HEK293 (cell line): ENCODE data around the gene PRKRA.

Experiments
- BCL6B ChIP-seq: fragments of 450-650 bp; formaldehyde crosslinking; IDR thresholded peaks from 2 replicates; pipeline ENCODE4 v1.5.1; 2017; ENCODE audit warnings: missing biosample characterization, missing genetic modification characterization
- FEZF1 ChIP-seq: fragments of 450-650 bp; formaldehyde crosslinking; IDR thresholded peaks from 2 replicates; pipeline ENCODE4 v1.5.1; 2016; ENCODE audit warnings: missing biosample characterization, missing genetic modification characterization
- GFI1B ChIP-seq: fragments of 450-650 bp; formaldehyde crosslinking; IDR thresholded peaks from 2 replicates; pipeline ENCODE4 v1.5.1; 2016; ENCODE audit warnings: missing biosample characterization, missing genetic modification characterization
- OSR2 ChIP-seq: fragments of 450-650 bp; formaldehyde crosslinking; IDR thresholded peaks from 2 replicates; pipeline ENCODE4 v1.5.1; 2016; ENCODE audit warnings: missing biosample characterization, missing genetic modification characterization
- RBAK ChIP-seq: fragments of 450-650 bp; formaldehyde crosslinking; IDR thresholded peaks from 2 replicates; pipeline ENCODE4 v1.5.1; 2016; ENCODE audit warnings: missing biosample characterization, missing genetic modification characterization
- YY1 ChIP-seq: fragments of 450-650 bp; formaldehyde crosslinking; IDR thresholded peaks from 2 replicates; pipeline ENCODE4 v1.5.1; 2018; ENCODE audit warnings: missing biosample characterization, missing genetic modification characterization
- ZBTB21 ChIP-seq: fragments of 450-650 bp; formaldehyde crosslinking; IDR thresholded peaks from 2 replicates; pipeline ENCODE4 v1.5.1; 2017; ENCODE audit warnings: missing biosample characterization, missing genetic modification characterization
- ZIC2 ChIP-seq: fragments of 450-650 bp; formaldehyde crosslinking; IDR thresholded peaks from 2 replicates; pipeline ENCODE4 v1.5.1; 2016; ENCODE audit warnings: missing biosample characterization, missing genetic modification characterization
- ZNF10 ChIP-seq: fragments of 450-650 bp; formaldehyde crosslinking; IDR thresholded peaks from 2 replicates; pipeline ENCODE4 v1.5.1; 2017; ENCODE audit warnings: missing biosample characterization, missing genetic modification characterization
- ZNF112 ChIP-seq: fragments of 450-650 bp; formaldehyde crosslinking; IDR thresholded peaks from 2 replicates; pipeline ENCODE4 v1.5.0; 2017; ENCODE audit warnings: missing biosample characterization, missing genetic modification characterization
- ZNF138 ChIP-seq: fragments of 450-650 bp; formaldehyde crosslinking; IDR thresholded peaks from 2 replicates; pipeline ENCODE4 v1.5.1; 2016; ENCODE audit warnings: missing biosample characterization, missing genetic modification characterization, borderline replicate concordance
- ZNF169 ChIP-seq: fragments of 450-650 bp; formaldehyde crosslinking; IDR thresholded peaks from 2 replicates; pipeline ENCODE4 v1.5.1; 2016; ENCODE audit warnings: missing biosample characterization, missing genetic modification characterization
- ZNF324 ChIP-seq: fragments of 450-650 bp; formaldehyde crosslinking; IDR thresholded peaks from 2 replicates; pipeline ENCODE4 v1.5.1; 2016; ENCODE audit warnings: missing biosample characterization, missing genetic modification characterization
- ZNF501 ChIP-seq: fragments of 450-650 bp; formaldehyde crosslinking; IDR thresholded peaks from 2 replicates; pipeline ENCODE4 v1.5.1; 2016; ENCODE audit warnings: missing biosample characterization, missing genetic modification characterization
- ZNF555 ChIP-seq: fragments of 450-650 bp; formaldehyde crosslinking; conservative IDR thresholded peaks from 2 replicates; pipeline ENCODE4 v1.5.1; 2017; ENCODE audit warnings: missing biosample characterization, mild to moderate bottlenecking, missing genetic modification characterization, inconsistent platforms
- ZNF571 ChIP-seq: fragments of 450-650 bp; formaldehyde crosslinking; IDR thresholded peaks from 2 replicates; pipeline ENCODE4 v1.5.0; 2017; ENCODE audit warnings: missing biosample characterization, missing genetic modification characterization
- ZNF585B ChIP-seq: fragments of 450-650 bp; formaldehyde crosslinking; IDR thresholded peaks from 2 replicates; pipeline ENCODE4 v1.5.1; 2016; ENCODE audit warnings: missing biosample characterization, missing genetic modification characterization
- ZNF747 ChIP-seq: fragments of 450-650 bp; formaldehyde crosslinking; IDR thresholded peaks from 2 replicates; pipeline ENCODE4 v1.5.1; 2016; ENCODE audit warnings: missing biosample characterization, missing genetic modification characterization
- TF ChIP-seq, protein P1 (sequence below): fragments of 450-650 bp; formaldehyde crosslinking; IDR thresholded peaks from 2 replicates; pipeline ENCODE4 v1.5.1; 2016; ENCODE audit warnings: missing biosample characterization, missing genetic modification characterization
- TF ChIP-seq, protein P2 (sequence below): fragments of 450-650 bp; formaldehyde crosslinking; IDR thresholded peaks from 2 replicates; pipeline ENCODE4 v1.5.1; 2016; ENCODE audit warnings: missing biosample characterization, missing genetic modification characterization
- TF ChIP-seq, protein P3 (sequence below): sonication (generic); formaldehyde crosslinking; IDR thresholded peaks from 2 replicates; pipeline ENCODE4 v1.8.1; 2022; ENCODE audit warnings: mild to moderate bottlenecking, moderate library complexity, missing genetic modification reagents

Gene PRKRA

GRCh38 chr2:178478439-178479274 lies 27.7 kb upstream of the PRKRA start, which contains the start of gene FKBP7 (continued):
- TF ChIP-seq YY1 (tag by site-specific recombination), result peak; percentile 20; the same call in 1 of the 2 replicates
- TF ChIP-seq ZNF324 (tag by site-specific recombination), result no peak
- TF ChIP-seq ZNF585B (tag by site-specific recombination), result no peak
- TF ChIP-seq ZNF169 (tag by site-specific recombination), result no peak
- TF ChIP-seq, protein P1, sequence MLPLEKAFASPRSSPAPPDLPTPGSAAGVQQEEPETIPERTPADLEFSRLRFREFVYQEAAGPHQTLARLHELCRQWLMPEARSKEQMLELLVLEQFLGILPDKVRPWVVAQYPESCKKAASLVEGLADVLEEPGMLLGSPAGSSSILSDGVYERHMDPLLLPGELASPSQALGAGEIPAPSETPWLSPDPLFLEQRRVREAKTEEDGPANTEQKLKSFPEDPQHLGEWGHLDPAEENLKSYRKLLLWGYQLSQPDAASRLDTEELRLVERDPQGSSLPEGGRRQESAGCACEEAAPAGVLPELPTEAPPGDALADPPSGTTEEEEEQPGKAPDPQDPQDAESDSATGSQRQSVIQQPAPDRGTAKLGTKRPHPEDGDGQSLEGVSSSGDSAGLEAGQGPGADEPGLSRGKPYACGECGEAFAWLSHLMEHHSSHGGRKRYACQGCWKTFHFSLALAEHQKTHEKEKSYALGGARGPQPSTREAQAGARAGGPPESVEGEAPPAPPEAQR (tag by site-specific recombination), result no peak
- TF ChIP-seq ZBTB21, result peak; percentile 81
- TF ChIP-seq ZNF138 (tag by site-specific recombination), result no peak
- TF ChIP-seq BCL6B, result no peak
- TF ChIP-seq, protein P2, sequence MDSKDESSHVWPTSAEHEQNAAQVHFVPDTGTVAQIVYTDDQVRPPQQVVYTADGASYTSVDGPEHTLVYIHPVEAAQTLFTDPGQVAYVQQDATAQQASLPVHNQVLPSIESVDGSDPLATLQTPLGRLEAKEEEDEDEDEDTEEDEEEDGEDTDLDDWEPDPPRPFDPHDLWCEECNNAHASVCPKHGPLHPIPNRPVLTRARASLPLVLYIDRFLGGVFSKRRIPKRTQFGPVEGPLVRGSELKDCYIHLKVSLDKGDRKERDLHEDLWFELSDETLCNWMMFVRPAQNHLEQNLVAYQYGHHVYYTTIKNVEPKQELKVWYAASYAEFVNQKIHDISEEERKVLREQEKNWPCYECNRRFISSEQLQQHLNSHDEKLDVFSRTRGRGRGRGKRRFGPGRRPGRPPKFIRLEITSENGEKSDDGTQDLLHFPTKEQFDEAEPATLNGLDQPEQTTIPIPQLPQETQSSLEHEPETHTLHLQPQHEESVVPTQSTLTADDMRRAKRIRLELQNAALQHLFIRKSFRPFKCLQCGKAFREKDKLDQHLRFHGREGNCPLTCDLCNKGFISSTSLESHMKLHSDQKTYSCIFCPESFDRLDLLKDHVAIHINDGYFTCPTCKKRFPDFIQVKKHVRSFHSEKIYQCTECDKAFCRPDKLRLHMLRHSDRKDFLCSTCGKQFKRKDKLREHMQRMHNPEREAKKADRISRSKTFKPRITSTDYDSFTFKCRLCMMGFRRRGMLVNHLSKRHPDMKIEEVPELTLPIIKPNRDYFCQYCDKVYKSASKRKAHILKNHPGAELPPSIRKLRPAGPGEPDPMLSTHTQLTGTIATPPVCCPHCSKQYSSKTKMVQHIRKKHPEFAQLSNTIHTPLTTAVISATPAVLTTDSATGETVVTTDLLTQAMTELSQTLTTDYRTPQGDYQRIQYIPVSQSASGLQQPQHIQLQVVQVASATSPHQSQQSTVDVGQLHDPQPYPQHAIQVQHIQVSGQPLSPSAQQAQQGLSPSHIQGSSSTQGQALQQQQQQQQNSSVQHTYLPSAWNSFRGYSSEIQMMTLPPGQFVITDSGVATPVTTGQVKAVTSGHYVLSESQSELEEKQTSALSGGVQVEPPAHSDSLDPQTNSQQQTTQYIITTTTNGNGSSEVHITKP (tag by site-specific recombination), result peak; percentile 32; the same call in 1 of the 2 replicates
- no peak for TF ChIP-seq ZNF747 (tag by site-specific recombination)
- TF ChIP-seq ZNF10 (tag by site-specific recombination), result no peak
- TF ChIP-seq ZNF571 (tag by site-specific recombination), result no peak
- peak; percentile 60 for TF ChIP-seq ZIC2
- TF ChIP-seq GFI1B (tag by site-specific recombination), result no peak
- peak; percentile 75 for TF ChIP-seq FEZF1 (tag by site-specific recombination)
- TF ChIP-seq, protein P3, sequence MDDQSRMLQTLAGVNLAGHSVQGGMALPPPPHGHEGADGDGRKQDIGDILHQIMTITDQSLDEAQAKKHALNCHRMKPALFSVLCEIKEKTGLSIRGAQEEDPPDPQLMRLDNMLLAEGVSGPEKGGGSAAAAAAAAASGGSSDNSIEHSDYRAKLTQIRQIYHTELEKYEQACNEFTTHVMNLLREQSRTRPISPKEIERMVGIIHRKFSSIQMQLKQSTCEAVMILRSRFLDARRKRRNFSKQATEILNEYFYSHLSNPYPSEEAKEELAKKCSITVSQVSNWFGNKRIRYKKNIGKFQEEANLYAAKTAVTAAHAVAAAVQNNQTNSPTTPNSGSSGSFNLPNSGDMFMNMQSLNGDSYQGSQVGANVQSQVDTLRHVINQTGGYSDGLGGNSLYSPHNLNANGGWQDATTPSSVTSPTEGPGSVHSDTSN (CRISPR knock-in tag), result no peak
- no peak for TF ChIP-seq OSR2 (tag by site-specific recombination)
- no peak for TF ChIP-seq RBAK (tag by site-specific recombination)
- TF ChIP-seq ZNF112 (tag by site-specific recombination), result no peak
- TF ChIP-seq ZNF501 (tag by site-specific recombination), result no peak; the same call in 1 of the 2 replicates
- no peak for TF ChIP-seq ZNF555 (tag by site-specific recombination)
